Muscle of back (tissue), 11 donors: ENCODE data around the gene GMEB2. TPM values are rescaled to one million over a fixed set of nuclear protein-coding genes. Genes with fewer than 3 reads are reported as not detected.
"Not testable (repeated sequence)": the region's sequence is repeated elsewhere in the genome, so short reads cannot be mapped to it uniquely, and the experiment has no call there.

Experiments
- DNase-seq, 3 donors: peaks; one replicate each; pipeline versions ENCODE4 v3.0.0 to v3.0.0-alpha.2; 2013
- polyA plus RNA-seq, 10 donors: library from polyadenylated mRNA; unstranded; fragments of 120-200 nt; gene quantifications; one replicate each; pipeline ENCODE4 v1.2.1, GENCODE V29; 2013; ENCODE audit not compliant: insufficient read length in 10 of 10

The GMEB2 gene
- polyA plus RNA-seq, 10 donors, result 5.3 to 9.3 (median 7.3) TPM

DNA sequence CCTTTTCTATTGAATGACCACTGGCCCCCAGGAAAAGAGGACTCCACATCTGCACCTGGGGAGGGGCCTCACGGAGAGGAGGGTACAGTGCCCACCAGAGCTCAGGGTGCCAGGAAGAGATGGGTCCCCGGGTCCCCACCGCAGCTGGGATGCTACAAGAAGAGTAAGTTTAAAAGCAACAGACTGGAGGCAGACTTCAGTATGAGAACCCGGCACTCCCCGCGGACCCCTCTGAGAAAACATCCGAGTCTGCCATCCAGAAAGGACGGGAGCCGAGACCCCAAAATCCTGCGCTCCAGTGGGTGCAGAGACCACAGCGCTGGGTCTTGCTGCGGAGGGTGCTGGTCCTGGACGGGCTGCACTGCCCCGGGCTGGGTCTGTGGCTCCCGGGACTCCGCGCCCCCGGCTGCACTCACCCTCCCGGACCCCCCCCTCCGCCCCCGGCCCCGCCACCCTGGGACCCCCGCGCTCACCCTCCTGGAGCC lies 53.2 kb downstream of the GMEB2 start:
- peak in 1 of 3 donors; percentile 55 for DNase-seq

- no peak for DNase-seq
These were observed 53.9 kb downstream of the GMEB2 start for GRCh38 chr20:63572788-63573646.

- no peak for DNase-seq
These were observed 54.7 kb downstream of the GMEB2 start for GRCh38 chr20:63572071-63572787.

GRCh38 chr20:63571087-63571478 lies 55.8 kb downstream of the GMEB2 start:
- not testable (repeated sequence) for DNase-seq

GRCh38 chr20:63570281-63571086 lies 56.4 kb downstream of the GMEB2 start:
- DNase-seq, result no peak

- DNase-seq, result peak in 1 of 3 donors; percentile 47
These were observed 57.6 kb downstream of the GMEB2 start for GRCh38 chr20:63568986-63569949.

DNA sequence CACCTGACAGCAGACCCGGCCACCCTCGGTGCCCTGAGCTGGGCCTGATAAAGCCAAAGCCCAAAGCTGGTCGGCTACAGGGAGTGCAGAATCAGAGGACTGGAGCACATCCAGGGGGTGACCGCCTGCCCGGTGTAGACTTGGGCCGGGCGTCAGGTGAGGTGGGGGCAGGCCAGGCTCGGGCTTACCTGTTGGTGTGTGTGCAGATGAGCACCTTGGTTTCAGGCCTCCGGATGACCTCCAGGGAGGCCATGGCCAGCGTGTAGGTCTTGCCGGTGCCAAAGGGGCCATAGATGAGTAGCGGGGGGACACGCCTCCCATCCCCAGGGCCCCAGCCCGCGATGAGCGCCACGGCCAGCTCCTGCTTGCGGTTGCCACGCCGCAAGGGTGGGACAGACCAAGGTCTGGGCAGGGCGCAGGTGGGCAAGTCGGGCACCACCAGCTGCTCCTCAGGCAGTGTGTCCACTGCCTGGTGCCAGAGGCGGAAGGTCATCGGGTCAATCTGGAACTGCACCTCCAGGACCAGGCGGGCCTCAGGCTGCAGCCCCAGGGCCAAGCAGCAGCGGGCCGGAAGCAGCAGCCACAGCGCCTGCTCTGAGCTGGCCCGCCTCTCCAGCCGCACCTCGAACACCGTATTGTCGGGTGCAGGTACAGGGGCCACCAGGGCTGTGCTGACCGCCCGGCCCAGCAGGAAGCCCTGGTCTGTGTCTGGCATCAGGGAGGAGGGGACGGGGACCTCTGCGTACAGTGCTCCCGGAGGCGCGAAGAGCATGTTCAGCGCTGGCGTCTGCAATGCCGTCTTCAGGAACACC lies 58.5 kb downstream of the GMEB2 start:
- no peak for DNase-seq

DNA sequence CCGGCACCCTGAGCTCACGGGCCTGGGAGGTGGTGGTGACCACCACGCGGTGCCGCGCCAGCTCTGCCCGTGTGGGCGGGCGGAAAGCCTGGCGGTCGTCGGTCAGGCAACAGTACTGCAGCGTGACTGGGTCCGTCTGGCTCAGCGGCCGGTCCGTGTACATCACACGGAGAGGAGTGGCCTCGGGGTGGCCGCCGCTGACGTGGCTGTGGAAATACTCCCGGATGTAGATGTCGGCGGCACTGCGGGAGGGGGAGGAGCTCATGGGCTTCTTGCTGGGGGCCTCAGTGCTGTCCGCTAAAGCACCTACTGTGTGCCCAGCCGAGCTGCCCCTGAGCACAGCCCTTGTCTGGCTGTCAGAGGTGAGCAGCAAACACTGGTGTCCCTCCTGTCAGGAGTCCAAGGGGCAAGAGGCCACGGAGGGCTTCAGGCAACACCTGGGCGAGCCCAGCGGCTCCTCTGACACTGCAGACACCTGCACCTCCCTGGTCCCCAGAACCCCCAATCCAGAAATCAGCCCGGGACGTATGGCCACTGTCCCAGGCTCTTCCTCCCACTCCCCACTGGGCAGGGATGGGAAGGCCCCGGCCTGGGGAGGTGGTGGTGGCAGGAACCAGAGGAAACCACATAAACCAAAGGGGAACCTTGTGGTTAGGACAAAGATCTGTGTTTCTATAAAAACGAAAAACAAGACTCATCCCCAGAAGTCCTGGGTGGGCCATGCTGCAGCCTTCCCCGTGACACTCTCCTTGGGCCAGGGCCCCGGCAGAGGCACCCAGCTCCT lies 59.3 kb downstream of the GMEB2 start:
- no peak for DNase-seq

- no peak for DNase-seq
These were observed 59.8 kb downstream of the GMEB2 start for GRCh38 chr20:63567136-63567385.

DNA sequence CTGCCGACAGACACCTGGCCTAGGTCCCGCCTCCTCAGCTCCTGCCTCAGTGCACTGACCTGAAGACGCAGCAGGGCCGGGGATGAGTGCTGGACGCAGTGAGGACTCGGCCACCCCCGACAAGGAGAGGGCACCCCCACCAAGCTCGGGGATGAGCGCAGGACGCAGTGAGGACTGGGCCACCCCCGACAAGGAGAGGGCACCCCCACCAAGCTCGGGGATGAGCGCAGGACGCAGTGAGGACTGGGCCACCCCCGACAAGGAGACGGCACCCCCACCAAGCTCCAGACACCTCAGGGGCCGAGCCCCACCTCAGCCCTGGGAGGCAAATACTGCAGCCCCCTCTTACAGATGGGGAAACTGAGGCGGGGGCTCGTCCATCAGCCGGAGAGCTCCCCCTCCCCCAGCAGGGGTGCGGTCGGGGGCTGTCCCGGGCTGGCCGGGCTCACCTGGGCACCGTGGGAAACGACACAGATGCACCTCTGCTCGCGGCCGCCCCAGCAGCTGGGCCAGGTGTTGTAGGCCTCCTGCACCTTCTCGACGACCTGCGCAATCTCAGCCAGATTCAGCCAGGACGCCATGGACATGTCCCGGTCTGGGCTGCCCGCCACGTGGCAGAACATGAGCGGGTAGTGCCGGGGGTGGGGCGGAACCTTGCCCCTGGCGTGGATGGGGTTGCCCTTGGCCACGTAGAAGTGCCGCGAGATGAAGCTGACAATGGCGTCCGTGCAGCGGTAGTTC lies 60.3 kb downstream of the GMEB2 start:
- DNase-seq, result no peak

- no peak for DNase-seq
These were observed 61.1 kb downstream of the GMEB2 start for GRCh38 chr20:63565699-63566335.

- no peak for DNase-seq
These were observed 61.7 kb downstream of the GMEB2 start for GRCh38 chr20:63565021-63565698.

- DNase-seq, result no peak
These were observed 62.7 kb downstream of the GMEB2 start for GRCh38 chr20:63564036-63564810.

- DNase-seq, result no peak
These were observed 63.5 kb downstream of the GMEB2 start for GRCh38 chr20:63563225-63563935.

DNA sequence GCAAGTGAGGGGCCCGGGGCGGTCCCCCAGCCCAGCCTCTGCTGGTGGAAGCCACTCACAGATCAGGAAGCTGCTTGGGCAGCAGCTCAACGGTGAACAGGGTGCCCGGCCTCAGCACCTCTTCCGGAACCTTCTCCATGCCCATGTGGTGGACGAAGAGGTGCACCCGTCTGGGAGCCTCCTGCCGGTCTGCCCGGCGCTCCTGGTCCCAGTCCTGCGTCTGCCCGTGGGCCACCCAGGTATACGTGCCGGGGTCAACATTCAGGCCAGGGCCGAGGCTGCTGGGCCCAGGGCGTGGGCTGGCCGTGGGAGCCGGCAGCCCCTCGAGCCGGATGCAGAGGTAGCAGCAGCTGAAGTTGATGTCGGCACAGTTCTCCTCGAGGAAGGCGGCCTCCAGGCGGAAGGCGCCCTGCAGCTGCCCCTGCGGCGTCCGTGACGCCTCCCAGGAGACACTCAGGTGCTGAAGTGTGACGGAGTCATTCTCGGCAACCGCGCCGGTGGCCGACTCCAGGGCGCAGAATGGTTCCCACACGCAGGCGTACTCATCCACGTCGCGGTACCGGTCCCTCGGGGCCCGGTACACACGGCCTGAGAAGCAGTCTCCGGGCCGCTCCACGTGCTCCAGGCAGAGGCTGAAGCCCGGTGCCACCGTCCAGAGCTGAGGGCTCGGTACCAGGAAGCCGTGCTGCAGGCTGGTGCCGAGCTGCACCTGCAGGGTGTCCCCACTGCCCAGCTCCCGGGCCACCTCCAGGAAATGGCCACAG lies 64.3 kb downstream of the GMEB2 start:
- DNase-seq, result no peak
